Bronchial epithelial cell (primary cell): ENCODE measurements around the gene CA5A. TPM values are rescaled to one million over a fixed set of nuclear protein-coding genes. Genes with fewer than 3 reads are reported as not detected.
A peak's percentile ranks its signal among the peaks of the same experiment; 100 is the strongest.

ENCODE experiments used
- DNase-seq: peaks from one replicate; pipeline ENCODE4 v3.0.0-alpha.2; 2010; ENCODE audit warnings: low read depth
- FAIRE-seq: peaks from 2 replicates; lab custom pipeline; 2011; peaks lifted over from hg19 to GRCh38; lab: Jason Lieb, UNC
- H3K27me3 ChIP-seq: 2 replicates; pipeline ENCODE4 v1.5.1; 2011; ENCODE audit warnings: low read length; ENCODE audit not compliant: control insufficient read depth, insufficient read depth
- H3K36me3 ChIP-seq: 2 replicates; pipeline ENCODE4 v1.5.1; 2011; ENCODE audit warnings: low read length; ENCODE audit not compliant: control insufficient read depth, insufficient read depth
- H3K4me3 ChIP-seq: 2 replicates; pipeline ENCODE4 v1.5.1; 2011; ENCODE audit warnings: mild to moderate bottlenecking, low read depth, low read length, control low read depth
- CTCF ChIP-seq: IDR thresholded peaks from 2 replicates; pipeline ENCODE4 v1.5.1; 2011; ENCODE audit warnings: mild to moderate bottlenecking, moderate library complexity, low read length, control low read depth, inconsistent platforms; ENCODE audit not compliant: insufficient read depth, severe bottlenecking
- total RNA-seq: library from RNA; depleted of rRNA; stranded (reverse); fragments of >200 nt; gene quantifications from 2 replicates; pipeline ENCODE4 v1.2.1, GENCODE V29; 2014

Gene CA5A
- total RNA-seq, 1 donor from 2014 or later = not detected

- Histone ChIP-seq H3K27me3 (no peaks in the 10 kb centered on the region), H3K4me3 (no peak overlapping the region), H3K36me3 (peaks cover 4% of the 10 kb centered on the region)
- TF ChIP-seq CTCF = no peak
- DNase-seq = no peak
- no peak for FAIRE-seq
These were observed 43.0 kb upstream of the CA5A start for GRCh38 chr16:87979352-87979751.

- no peak overlapping the region for H3K4me3 ChIP-seq
- no peak for TF ChIP-seq CTCF
- DNase-seq = no peak
- H3K27me3 ChIP-seq = no peaks in the 10 kb centered on the region
- no peak for FAIRE-seq
- H3K36me3 ChIP-seq = peaks cover 1% of the 10 kb centered on the region
These were observed 41.8 kb upstream of the CA5A start for GRCh38 chr16:87978127-87978526.

GRCh38 chr16:87976665-87977064 is 40.3 kb upstream of the CA5A start:
- TF ChIP-seq CTCF = no peak
- no peaks in the 10 kb centered on the region for H3K27me3 ChIP-seq
- H3K4me3 ChIP-seq = no peak overlapping the region
- FAIRE-seq = no peak
- no peak for DNase-seq
- peaks cover under 1% of the 10 kb centered on the region for H3K36me3 ChIP-seq

- no peak for FAIRE-seq
- DNase-seq = no peak
These were observed 37.8 kb upstream of the CA5A start for GRCh38 chr16:87974178-87974577.

GRCh38 chr16:87973717-87974116 is 37.4 kb upstream of the CA5A start:
- H3K36me3 ChIP-seq = no peaks in the 10 kb centered on the region
- DNase-seq = peak; percentile 39
- TF ChIP-seq CTCF = no peak
- H3K27me3 ChIP-seq = no peaks in the 10 kb centered on the region
- no peak for FAIRE-seq
- H3K4me3 ChIP-seq = no peak overlapping the region

More at GRCh38 chr16:87974178-87974577, 37.8 kb upstream of the CA5A start:
- H3K4me3 ChIP-seq = no peak overlapping the region
- TF ChIP-seq CTCF = no peak
- no peaks in the 10 kb centered on the region for H3K36me3 ChIP-seq
- no peaks in the 10 kb centered on the region for H3K27me3 ChIP-seq

- DNase-seq (no peak), FAIRE-seq (no peak)
- H3K36me3 ChIP-seq = no peaks in the 10 kb centered on the region
- no peaks in the 10 kb centered on the region for H3K27me3 ChIP-seq
- TF ChIP-seq CTCF = no peak
- H3K4me3 ChIP-seq = no peak overlapping the region
These were observed 35.6 kb upstream of the CA5A start for GRCh38 chr16:87971933-87972332.
